Measurements from ENCODE around the gene CLEC14A. TPM values are rescaled to one million over a fixed set of nuclear protein-coding genes. Genes with fewer than 3 reads are reported as not detected.

CLEC14A gene
- total RNA-seq, 6 experiments from 2014 or later, result 3.2 to 11.6 (median 5.6) TPM

DNA sequence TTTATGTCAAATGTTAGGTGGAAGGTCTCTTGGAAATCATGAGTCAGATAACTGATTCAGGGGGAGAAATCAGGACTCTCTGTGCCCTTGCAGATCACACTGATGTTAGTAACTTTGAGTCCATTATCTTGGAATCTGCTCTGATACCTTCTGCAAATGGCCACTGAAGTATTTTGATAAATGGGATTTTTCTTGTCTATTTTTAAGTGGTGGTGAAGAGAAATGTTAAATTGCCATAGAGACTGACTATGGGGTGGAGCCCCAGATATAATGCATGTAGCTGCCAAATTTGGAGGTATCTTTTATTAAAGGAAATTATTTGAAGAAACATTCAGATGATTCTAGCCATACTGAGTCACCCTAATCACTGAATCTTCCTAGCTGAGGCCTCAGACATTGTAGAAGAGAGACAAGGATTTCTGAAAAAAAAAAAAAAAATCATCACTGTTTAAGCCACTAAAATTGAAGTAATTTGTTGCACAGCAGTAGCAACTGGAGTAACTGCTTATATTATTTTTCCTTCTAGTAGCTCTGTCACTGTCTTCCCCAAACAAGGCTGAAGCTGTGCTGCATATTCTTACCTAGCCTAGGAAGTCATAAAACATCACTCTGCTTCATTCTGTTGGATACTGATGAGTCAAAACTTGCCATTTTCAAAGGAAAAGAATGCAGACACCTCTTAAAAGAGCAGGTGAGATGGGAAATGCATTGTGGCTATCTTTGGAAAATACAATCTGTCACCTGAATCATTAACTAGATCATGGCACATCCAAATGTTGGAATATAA, 36.0 kb upstream of the CLEC14A start:
- Histone ChIP-seq H3K27me3 (no peaks in the 10 kb centered on the region), H3K4me1 (no peaks in the 10 kb centered on the region), H3K9me3 (no peaks in the 10 kb centered on the region), H3K36me3 (no peaks in the 10 kb centered on the region), H3K27ac (no peak overlapping the region), H3K4me3 (no peak overlapping the region)
- TF ChIP-seq POLR2A (IDR thresholded peaks at IDR 0.05), result no peak
- TF ChIP-seq, protein P1, sequence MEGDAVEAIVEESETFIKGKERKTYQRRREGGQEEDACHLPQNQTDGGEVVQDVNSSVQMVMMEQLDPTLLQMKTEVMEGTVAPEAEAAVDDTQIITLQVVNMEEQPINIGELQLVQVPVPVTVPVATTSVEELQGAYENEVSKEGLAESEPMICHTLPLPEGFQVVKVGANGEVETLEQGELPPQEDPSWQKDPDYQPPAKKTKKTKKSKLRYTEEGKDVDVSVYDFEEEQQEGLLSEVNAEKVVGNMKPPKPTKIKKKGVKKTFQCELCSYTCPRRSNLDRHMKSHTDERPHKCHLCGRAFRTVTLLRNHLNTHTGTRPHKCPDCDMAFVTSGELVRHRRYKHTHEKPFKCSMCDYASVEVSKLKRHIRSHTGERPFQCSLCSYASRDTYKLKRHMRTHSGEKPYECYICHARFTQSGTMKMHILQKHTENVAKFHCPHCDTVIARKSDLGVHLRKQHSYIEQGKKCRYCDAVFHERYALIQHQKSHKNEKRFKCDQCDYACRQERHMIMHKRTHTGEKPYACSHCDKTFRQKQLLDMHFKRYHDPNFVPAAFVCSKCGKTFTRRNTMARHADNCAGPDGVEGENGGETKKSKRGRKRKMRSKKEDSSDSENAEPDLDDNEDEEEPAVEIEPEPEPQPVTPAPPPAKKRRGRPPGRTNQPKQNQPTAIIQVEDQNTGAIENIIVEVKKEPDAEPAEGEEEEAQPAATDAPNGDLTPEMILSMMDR (IDR thresholded peaks at IDR 0.05), result no peak
- DNase-seq, result no peak
- intact Hi-C loops (cut with DNase I), result no loop called here
- no peak for ATAC-seq

DNA sequence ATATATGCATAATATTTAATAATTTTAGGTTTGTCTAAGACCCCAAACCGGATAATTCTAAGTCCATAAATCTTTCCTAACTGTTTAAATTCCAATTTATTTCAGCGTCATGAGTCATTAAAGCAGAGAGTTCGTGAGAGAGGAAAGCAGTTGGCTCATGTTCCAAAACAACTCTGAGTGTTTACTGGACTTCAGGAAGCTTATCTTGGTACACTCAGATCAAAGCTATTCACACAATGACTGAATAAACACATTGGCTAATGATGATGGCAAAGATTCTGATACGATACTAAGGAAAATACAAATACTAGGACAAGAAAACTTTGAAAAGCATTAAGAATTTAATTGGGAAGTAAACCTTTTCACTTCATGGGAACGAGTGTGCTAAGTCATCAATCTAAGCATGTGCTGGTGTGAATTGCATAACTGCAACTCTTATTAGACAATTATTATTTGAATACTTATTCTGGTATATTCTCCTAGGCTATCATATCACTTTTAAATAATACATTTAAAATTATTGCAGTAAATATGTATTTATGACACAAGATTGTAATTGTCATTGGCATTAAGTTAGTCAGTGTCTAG, 34.8 kb upstream of the CLEC14A start:
- no peaks in the 10 kb centered on the region for H3K27me3 ChIP-seq
- DNase-seq, result no peak
- no peaks in the 10 kb centered on the region for H3K9me3 ChIP-seq
- no peaks in the 10 kb centered on the region for H3K36me3 ChIP-seq
- H3K4me1 ChIP-seq, result no peaks in the 10 kb centered on the region
- no peak for TF ChIP-seq POLR2A (IDR thresholded peaks at IDR 0.05)
- TF ChIP-seq, protein P1 (IDR thresholded peaks at IDR 0.05), result no peak
- peak; percentile 74 to 94 (median 82) for ATAC-seq
- H3K4me3 ChIP-seq, result no peak overlapping the region
- intact Hi-C loops (cut with DNase I), result no loop called here
- peak overlapping the region in 1 of 3 donors; percentile 15 for H3K27ac ChIP-seq
- 8% methylated on average over 5 of the region's 5 CpGs for WGBS (ENCODE audit: insufficient coverage, low coverage, low lambda C conversion rate, missing lambda C conversion rate)

DNA sequence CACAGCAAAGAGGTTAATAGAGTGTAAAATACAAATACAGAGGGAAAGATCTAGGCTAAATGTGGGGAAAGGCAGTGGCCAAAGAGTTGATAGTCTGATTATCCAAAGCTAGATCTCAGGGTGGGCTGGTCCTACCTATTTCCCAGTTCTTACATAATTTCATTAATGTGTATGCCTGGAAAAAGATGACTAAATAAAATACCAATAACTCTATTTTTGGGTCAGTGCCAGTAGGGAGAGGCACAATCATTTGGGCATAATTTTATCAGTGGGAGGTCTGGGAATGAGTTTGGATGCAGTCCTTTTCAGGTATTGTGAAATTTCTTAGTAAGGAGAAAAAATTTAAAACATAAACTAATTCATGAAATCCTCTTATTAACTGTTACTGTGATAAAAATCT, 30.6 kb upstream of the CLEC14A start:
- no peak overlapping the region for H3K4me3 ChIP-seq
- ATAC-seq, result no peak

DNA sequence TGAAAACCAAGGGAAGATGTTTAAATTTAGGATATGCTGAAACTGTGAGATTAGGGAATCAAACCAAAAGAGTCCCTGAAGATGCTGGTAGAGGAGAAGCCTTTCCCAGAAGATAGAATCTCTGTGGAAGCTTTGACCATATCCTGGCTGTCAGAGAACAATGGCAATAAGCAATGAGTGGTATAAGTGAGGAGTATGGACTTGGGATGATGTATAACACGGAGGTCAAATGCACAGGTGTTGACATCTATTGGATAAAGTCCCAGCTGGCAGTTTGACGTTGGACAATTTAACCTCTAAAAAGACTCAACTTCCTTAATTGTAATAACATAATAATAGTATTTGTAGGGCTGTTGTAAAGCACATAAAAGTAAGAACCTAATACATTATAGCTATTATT, 30.1 kb upstream of the CLEC14A start:
- Histone ChIP-seq H3K36me3 (no peaks in the 10 kb centered on the region), H3K27ac (no peak overlapping the region), H3K9me3 (no peaks in the 10 kb centered on the region), H3K4me1 (no peaks in the 10 kb centered on the region), H3K4me3 (no peak overlapping the region), H3K27me3 (no peaks in the 10 kb centered on the region)
- no peak for DNase-seq
- intact Hi-C loops (cut with DNase I), result no loop called here
- 26% methylated on average over 2 of the region's 2 CpGs for WGBS (ENCODE audit: insufficient coverage, low coverage, low lambda C conversion rate, missing lambda C conversion rate)
- TF ChIP-seq, protein P1 (IDR thresholded peaks at IDR 0.05), result no peak
- no peak for TF ChIP-seq POLR2A (IDR thresholded peaks at IDR 0.05)
- no peak for ATAC-seq

More for the DNA sequence above, 30.6 kb upstream of the CLEC14A start:
- Histone ChIP-seq H3K27ac (no peak overlapping the region), H3K4me1 (no peaks in the 10 kb centered on the region), H3K36me3 (no peaks in the 10 kb centered on the region), H3K27me3 (no peaks in the 10 kb centered on the region), H3K9me3 (no peaks in the 10 kb centered on the region)
- DNase-seq, result no peak
- intact Hi-C loops (cut with DNase I), result no loop called here
- TF ChIP-seq, protein P1 (IDR thresholded peaks at IDR 0.05), result no peak
- TF ChIP-seq POLR2A (IDR thresholded peaks at IDR 0.05), result no peak

Measured in right lobe of liver (tissue), 6 donors.